ENCODE measurements around the gene LYPLAL1.

The LYPLAL1 gene

DNA sequence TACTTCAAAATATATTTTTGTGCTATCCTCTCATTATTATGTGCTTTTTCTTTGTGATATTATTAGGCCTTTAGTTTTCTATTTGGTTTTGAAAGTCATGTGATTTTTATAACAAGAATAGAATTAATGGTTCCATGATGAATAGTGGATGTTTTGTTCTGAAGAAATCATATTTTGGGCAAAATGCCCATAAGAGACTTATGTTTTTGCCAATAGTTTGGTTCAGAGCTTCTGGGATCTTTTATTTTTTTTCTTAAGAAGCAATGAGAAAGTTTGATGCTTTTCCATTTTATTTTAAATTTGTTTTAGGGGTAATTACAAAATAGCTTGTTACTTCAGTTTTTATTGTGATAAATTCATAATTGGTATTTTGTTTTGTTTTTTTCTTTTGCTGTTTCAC lies 49.8 kb downstream of the LYPLAL1 start:
- H3K4me3 ChIP-seq (ENCODE audit: low read depth, low read length): no peak overlapping the region
- TF ChIP-seq, protein P1, sequence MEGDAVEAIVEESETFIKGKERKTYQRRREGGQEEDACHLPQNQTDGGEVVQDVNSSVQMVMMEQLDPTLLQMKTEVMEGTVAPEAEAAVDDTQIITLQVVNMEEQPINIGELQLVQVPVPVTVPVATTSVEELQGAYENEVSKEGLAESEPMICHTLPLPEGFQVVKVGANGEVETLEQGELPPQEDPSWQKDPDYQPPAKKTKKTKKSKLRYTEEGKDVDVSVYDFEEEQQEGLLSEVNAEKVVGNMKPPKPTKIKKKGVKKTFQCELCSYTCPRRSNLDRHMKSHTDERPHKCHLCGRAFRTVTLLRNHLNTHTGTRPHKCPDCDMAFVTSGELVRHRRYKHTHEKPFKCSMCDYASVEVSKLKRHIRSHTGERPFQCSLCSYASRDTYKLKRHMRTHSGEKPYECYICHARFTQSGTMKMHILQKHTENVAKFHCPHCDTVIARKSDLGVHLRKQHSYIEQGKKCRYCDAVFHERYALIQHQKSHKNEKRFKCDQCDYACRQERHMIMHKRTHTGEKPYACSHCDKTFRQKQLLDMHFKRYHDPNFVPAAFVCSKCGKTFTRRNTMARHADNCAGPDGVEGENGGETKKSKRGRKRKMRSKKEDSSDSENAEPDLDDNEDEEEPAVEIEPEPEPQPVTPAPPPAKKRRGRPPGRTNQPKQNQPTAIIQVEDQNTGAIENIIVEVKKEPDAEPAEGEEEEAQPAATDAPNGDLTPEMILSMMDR (IDR thresholded peaks at IDR 0.05; ENCODE audit: insufficient read depth, low read depth, low read length, missing control alignments): no peak

DNA sequence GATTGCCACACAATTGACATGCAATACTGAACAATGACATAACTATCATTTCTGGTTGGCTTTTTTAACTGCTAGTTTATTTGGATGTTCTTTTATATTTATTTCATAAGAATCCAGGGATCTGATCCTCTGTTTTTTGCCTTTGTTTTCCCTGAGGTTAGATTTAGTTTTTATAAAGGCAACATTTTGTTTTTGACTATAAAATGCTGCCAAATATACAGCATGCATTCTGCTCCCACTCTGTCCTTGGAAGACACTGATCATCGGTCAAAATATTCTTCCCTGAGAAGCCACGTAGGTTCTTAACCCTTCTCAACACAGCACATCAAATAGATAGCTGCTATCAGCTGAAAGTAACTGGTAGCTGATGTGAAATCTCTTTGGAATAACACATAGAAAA lies 52.5 kb downstream of the LYPLAL1 start:
- no peak for DNase-seq (ENCODE audit: low read depth)
- no peak overlapping the region for H3K4me3 ChIP-seq (ENCODE audit: low read depth, low read length)
- TF ChIP-seq, protein P1 (IDR thresholded peaks at IDR 0.05; ENCODE audit: insufficient read depth, low read depth, low read length, missing control alignments): no peak

More for the DNA sequence above, 49.8 kb downstream of the LYPLAL1 start:
- no peak for DNase-seq (ENCODE audit: low read depth)

DNA sequence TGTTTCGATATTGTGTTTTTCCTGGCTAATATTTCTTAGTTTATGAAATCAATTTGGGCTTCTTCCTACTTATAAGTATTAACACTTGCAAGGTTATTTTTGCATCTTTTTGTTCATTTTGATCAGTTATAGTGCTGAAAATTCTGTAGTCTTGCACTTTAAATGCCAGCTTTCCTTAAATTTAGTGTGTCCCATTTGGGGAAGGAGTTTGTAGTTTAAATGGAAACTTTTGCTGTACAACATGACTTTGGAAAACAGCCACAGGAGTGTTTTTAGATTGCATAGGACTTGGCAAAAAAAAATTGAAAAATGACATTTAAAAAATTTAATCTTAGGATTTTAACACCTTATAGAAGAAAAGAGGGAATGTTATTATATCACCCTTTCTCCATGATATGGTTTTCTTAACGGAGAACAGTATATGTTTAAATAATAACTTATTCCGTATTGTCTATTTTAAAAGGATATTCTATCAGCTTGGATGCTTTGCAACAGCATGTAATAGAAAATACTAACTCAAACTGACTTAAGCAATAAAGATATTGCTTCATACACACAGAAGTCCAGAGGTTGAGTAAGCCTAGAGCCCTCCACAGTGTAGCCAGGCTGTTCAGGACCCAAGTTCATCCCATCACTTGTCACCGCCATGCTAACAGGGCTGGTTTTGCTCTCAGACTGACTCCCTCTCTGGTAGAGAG lies 53.8 kb downstream of the LYPLAL1 start:
- H3K4me3 ChIP-seq (ENCODE audit: low read depth, low read length): no peak overlapping the region
- TF ChIP-seq, protein P1 (IDR thresholded peaks at IDR 0.05; ENCODE audit: insufficient read depth, low read depth, low read length, missing control alignments): no peak
- DNase-seq (ENCODE audit: low read depth): no peak

DNA sequence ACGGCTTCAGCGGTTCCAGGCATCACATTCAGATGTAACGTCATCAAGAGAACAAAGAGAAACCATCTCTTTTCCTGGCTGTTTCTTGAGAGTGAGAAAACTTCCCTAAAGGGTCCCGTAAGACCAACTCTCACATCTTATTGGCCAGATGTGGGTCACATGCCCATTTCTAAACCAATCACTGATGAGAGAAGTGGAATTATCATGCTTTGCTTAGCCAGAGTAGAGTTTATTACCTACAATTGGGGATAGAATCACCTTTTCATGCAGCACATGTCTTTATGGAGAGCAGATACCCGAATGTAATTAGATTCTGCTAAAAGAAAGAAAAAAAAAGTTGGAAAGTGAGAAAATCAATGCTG lies 54.4 kb downstream of the LYPLAL1 start:
- no peak for DNase-seq (ENCODE audit: low read depth)
- TF ChIP-seq, protein P1 (IDR thresholded peaks at IDR 0.05; ENCODE audit: insufficient read depth, low read depth, low read length, missing control alignments): no peak
- H3K4me3 ChIP-seq (ENCODE audit: low read depth, low read length): no peak overlapping the region

DNA sequence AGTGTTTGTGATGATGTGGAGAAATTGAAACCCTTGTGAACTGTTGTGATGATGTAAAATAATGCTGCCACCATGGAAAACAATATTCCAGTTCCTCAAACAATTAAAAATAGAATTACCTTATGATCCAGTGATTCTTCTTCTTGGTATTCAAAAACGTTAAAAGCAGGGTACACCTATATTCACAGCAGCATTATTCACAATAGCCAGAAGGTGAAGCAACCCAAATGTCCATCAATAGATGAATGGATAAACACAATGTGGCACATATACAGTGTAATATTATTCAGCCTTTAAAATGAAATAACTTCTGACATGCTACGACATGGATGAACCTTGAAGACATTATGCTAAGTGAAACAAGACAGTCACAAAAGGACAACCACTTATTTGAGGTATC lies 59.2 kb downstream of the LYPLAL1 start:
- no peak for DNase-seq (ENCODE audit: low read depth)
- TF ChIP-seq, protein P1 (IDR thresholded peaks at IDR 0.05; ENCODE audit: insufficient read depth, low read depth, low read length, missing control alignments): no peak
- H3K4me3 ChIP-seq (ENCODE audit: low read depth, low read length): no peak overlapping the region

DNA sequence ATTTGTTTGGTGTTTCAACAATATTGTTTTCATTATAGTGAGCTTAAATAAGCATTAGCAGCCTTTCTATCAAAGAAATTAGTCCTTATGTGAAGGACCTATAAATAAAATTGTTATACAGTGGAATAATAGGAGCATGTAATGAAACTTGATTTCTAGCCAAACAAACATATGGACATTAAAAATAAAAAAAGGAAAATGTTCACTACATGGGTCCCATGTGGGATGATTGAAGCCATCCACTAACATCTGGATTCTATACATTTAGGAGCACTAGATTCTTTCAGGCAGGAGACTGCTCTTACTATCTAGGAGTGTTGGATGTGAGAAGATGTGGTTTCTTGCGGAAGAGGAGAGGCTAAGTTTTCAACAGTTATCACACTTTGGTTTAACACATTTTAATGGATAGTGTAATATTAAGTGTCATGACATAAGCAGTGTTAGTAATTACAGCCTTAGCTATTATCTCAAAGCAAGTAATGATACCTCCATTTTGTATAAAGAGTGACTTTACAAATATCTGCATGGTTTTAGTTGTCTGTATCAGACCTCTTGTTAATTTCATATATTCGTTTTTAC lies 62.3 kb downstream of the LYPLAL1 start:
- no peak overlapping the region for H3K4me3 ChIP-seq (ENCODE audit: low read depth, low read length)
- TF ChIP-seq, protein P1 (IDR thresholded peaks at IDR 0.05; ENCODE audit: insufficient read depth, low read depth, low read length, missing control alignments): no peak
- DNase-seq (ENCODE audit: low read depth): no peak

Data from GM12865 (cell line).